NCI-H1105 (cell line): ENCODE measurements around the gene TMEM26.

ENCODE experiments used
- DNase-seq: peaks from one replicate; lab custom pipeline; 2025; lab: John Stamatoyannopoulos, UW

Gene TMEM26

GRCh38 chr10:61458031-61458430, 4.8 kb upstream of the TMEM26 start:
- no peak for DNase-seq

DNA sequence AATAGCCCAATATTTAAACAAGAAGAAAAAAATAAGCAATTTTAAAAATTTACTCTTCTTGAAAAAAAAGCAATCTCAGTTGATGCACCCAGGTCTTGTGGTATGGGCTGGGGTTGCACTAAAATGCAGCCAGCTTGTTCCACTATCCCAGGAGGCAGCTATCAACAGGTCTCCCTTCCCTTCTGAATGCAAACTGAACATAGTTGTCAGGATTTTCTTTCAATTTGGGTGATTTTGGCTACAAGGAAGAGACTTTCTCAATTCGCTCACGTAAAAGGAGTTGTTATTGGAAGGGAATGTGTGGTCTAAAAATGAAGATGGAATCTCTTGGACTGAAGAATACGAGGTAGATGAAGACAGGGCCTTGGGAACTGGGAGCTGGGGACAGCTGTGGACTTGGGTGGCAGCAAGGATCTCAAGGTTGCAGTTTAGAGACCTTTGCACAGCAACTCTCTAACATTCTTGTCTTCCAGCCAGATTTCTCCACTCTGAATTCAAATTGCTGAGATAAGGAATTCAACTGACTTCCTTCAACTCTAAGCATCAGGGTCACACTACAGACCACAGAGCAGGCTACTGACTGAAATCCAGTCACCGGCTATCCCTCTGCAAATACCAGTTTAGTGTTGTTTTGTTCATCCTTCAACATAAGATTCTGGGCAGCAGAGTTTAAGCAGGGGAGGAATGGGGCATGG, 3.1 kb upstream of the TMEM26 start:
- no peak for DNase-seq

- DNase-seq: no peak
These were observed 2.5 kb upstream of the TMEM26 start for GRCh38 chr10:61455656-61456055.

DNA sequence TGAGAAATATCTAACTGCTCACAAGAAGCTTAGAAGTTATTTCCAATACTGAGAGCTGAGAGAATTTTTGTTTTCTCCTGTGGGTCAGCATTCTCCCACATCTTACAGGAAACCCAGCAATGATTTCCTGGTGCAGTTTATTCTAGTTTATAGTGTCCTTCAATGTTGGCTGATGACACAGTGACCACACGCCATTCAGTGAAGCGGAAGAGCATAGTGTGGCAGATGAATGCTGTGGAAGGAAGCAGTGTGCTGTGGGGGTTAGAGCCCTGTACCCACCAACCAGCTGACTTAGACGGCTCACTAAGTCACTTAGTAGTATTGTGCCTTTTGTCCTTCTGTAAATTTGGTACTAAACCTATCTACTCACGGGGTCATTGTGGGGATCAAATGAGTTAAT, 1.4 kb upstream of the TMEM26 start:
- no peak for DNase-seq

DNA sequence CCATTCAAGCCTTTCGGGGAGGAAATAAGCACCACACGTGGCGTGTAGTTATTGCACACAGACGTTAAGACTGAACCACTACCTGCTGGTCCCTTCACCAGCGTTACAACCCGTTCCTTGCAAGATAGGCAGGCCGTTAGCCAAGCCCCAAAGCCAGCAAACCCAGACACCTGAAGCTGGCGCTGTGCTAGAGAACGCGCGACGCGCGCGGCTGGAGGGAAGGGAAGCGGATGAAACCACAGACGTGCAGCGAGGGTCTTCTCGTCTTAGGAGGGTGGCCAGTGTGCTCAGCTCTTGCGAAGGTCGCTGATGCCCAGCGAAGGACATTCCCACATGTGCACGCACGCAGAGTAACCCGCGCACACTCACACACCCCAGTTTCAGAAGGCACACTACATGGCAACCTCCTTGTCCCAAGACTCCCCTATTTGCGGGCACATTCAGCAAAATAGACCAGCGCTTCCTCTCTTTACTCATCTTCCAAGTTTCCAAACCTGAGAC, 980 bp downstream of the TMEM26 start:
- DNase-seq: no peak

- no peak for DNase-seq
These were observed 1.8 kb downstream of the TMEM26 start for GRCh38 chr10:61451357-61451756.

- no peak for DNase-seq
These were observed 4.2 kb downstream of the TMEM26 start for GRCh38 chr10:61448841-61449600.

- no peak for DNase-seq
These were observed 5.1 kb downstream of the TMEM26 start for GRCh38 chr10:61448091-61448490.

DNA sequence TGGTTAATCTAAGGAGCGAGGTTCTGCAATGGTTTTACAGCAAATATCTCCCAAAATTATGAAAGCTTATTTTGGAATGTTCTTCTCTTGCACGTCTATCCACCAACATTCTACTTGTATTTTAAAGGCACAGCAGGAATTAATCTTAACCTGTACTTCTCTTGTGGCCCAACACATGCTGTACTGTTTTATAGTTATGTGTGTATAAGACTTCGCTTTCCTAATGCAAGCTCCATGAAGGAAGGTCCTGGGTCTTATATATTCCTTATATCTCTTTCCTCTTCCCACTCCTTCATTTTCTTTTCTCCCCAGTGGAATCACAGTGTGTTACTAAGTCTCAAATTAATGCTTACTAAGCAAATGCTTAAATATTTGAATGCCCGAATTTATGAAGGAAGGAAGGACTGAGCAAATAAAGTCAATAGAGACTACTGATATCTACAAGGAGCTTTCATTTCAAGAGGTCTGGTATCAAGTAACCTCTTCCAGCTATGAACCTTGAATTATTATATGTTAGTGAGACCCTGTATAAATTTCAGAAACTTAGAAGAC, 14.0 kb downstream of the TMEM26 start:
- no peak for DNase-seq

- no peak for DNase-seq
These were observed 14.8 kb downstream of the TMEM26 start for GRCh38 chr10:61438141-61438988.

DNA sequence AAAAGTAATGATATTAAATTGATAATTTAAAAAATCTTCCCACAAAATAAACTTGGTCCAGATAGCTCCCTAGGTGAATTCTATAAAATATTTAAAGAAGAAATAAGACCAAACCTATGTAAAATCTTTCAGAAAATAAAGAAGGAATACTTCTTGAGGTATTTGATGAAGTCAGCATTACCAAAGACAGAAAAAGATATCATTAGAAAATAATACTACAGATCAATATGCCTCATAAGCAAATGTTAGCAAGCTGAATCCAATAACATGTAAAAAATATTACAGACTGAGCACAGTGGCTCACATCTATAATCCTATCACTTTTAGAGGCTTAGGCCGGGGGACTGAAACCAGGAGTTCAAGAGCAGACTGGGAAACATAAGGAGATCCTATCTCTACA, 30.0 kb downstream of the TMEM26 start:
- DNase-seq: no peak

DNA sequence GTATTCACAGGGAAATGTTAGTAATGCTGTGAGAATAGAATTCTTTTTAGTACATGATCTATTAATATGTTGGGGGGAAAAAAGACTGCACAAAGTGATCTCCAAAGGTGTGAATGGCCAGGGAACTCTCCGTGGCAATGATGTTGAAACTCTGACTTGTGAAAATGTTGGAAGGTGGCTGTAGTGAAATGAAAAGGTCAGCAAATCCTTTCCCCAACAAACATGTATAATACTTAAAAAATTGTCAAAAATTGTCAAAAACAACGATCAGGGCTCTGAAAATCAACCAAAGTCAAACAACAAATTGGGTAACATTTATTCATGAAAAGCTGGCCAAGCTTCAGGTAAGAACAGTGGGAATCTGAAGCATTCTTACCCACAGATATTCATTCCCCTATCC, 35.5 kb downstream of the TMEM26 start:
- DNase-seq: no peak

DNA sequence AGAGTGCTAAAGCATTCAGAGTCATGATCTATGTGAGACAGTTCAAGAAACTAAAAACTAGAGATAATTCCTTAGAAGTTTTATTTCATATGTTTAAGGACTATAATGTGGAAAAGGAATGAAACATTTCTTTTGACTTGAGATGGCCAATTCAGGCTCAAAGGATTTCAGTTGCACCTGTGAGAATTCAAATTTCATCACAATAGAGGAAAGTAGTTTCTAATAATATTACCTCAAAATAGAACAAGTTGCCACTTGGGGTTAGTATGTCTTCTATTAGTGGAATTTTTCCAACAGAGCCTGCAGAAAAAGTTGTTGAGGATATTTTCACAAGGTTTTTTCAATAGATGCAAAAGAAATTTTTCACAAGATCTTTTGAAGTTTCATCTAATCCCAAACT, 37.4 kb downstream of the TMEM26 start:
- DNase-seq: no peak

GRCh38 chr10:61411706-61412105, 41.5 kb downstream of the TMEM26 start:
- DNase-seq: no peak

DNA sequence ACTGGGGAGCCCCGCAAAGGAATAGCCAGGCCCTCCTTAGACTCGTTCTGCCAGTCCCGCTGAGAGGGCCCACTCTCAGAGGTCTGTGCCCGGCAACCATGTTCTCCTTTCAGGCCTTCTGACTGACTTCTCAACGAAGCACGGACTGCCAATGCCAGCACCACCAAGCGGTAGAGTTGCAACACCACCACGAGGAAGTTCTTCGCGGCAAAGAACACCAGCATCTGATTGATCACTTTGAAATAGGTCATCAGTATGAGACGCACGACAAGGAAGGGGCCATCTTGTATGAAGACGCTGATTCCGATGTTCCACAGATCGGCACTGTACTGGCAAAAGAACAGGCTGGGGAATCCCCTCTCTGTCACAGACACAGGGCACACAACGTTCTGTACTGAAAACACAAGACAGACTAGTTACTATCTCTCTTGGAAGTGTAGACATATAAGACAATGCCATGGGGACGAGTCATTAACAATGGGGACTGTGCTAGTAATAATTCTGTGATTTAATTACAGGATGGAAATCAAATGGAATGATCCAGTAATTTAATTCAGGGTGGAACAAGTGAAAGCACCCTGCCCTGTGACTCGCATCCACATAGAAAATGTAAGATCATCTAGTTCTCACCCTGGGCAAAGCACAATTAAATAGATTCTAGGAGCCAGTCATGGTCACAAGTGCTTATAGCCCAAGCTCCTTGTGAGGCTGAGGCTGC, 42.7 kb downstream of the TMEM26 start:
- no peak for DNase-seq

GRCh38 chr10:61409157-61409556, 44.0 kb downstream of the TMEM26 start:
- DNase-seq: no peak

- DNase-seq: no peak
These were observed 45.1 kb downstream of the TMEM26 start for GRCh38 chr10:61408105-61408504.

GRCh38 chr10:61406736-61407135, 46.4 kb downstream of the TMEM26 start:
- no peak for DNase-seq

- no peak for DNase-seq
These were observed 46.9 kb downstream of the TMEM26 start for GRCh38 chr10:61406242-61406641.

- no peak for DNase-seq
These were observed 48.4 kb downstream of the TMEM26 start for GRCh38 chr10:61404751-61405150.

DNA sequence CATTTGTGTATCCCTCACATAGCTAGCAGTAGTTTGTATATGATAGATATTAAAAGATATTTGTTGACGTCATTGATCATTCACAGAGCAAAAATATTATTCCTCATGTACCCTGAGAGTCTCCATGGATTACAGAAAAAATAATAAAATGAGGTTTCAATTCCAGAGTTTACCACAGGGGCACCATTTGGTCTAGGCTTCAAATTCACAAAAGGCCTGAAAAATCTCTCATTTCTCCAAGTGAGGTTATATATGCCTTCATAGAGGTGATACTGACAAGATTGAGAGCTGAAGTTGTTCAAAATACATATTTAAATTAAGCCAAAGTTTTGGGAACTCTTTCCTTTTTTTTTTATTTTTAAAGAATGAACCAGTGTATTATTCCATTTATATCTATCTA, 52.7 kb downstream of the TMEM26 start:
- DNase-seq: no peak

DNA sequence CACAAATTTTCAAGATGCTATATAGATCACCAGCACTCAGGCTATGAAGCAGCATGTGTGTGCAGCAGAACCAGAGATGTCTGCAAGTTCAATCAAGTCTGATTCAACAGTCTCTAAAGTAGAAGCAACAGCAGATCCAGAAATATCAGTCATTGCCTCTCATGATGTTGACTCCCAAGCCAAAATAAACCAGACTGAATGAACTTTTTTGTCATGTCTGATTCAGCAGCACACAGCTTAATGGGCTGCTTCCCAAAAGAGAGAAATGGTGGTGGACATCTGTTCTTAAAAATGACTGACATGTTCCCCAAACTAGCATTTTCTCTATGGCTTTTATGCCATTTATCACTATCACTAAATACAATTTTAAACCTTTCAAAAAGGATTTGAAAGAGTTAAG, 53.8 kb downstream of the TMEM26 start:
- DNase-seq: no peak
